OCI-LY7 (cell line): ENCODE measurements around the gene CCDC12.

Source experiments
- EZH2phosphoT487 ChIP-seq: fragments of 200-600 bp; sonication (generic); IDR thresholded peaks from 2 replicates; pipeline ENCODE4 v1.6.1; 2018; ENCODE audit warnings: low read depth, borderline replicate concordance, mild to moderate bottlenecking, mixed run types, antibody characterized with exemption, low read length, moderate library complexity, mixed read lengths
- TF ChIP-seq, protein P1 (sequence below): fragments of 200-600 bp; sonication (generic); conservative IDR thresholded peaks from 2 replicates; pipeline ENCODE4 v1.5.1; 2014; ENCODE audit warnings: mild to moderate bottlenecking, antibody characterized with exemption, low read length, moderate library complexity, mixed read lengths

DNA sequence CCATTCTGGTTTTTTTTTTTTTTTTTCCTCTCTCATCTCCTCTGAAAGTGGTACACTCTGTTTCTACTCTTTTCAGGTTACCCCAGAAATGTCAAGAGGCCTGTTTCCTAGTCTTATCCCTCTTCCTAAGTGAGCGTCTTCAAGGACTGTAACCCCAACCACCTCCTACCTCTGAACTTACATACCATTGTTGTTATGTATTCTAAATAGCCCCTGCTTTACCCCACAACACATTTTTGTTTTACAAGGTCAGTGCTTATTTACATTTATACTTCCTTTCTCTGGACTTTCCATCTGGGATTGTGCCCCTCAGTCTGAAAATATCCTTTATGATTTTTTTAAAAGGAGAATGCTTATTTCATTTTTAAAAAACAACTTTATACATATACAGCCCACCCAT is 60.3 kb downstream of the CCDC12 start:
- TF ChIP-seq, protein P1, sequence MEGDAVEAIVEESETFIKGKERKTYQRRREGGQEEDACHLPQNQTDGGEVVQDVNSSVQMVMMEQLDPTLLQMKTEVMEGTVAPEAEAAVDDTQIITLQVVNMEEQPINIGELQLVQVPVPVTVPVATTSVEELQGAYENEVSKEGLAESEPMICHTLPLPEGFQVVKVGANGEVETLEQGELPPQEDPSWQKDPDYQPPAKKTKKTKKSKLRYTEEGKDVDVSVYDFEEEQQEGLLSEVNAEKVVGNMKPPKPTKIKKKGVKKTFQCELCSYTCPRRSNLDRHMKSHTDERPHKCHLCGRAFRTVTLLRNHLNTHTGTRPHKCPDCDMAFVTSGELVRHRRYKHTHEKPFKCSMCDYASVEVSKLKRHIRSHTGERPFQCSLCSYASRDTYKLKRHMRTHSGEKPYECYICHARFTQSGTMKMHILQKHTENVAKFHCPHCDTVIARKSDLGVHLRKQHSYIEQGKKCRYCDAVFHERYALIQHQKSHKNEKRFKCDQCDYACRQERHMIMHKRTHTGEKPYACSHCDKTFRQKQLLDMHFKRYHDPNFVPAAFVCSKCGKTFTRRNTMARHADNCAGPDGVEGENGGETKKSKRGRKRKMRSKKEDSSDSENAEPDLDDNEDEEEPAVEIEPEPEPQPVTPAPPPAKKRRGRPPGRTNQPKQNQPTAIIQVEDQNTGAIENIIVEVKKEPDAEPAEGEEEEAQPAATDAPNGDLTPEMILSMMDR, result no peak
- TF ChIP-seq EZH2phosphoT487, result no peak
